ENCODE results near the gene NPFF. TPM values are rescaled to one million over a fixed set of nuclear protein-coding genes. Genes with fewer than 3 reads are reported as not detected.

NPFF gene
- total RNA-seq, 3 donors from 2014 or later = 0.98 TPM; not detected in 2

GRCh38 chr12:53532524-53533445, 25.5 kb upstream of the NPFF start:
- TF ChIP-seq POLR2A (IDR thresholded peaks at IDR 0.05) = no peak
- no peak for TF ChIP-seq CTCF (IDR thresholded peaks at IDR 0.05)
- TF ChIP-seq POLR2AphosphoS5 (IDR thresholded peaks at IDR 0.05) = no peak
- no peaks in the 10 kb centered on the region for H3K27me3 ChIP-seq
- DNase-seq (ENCODE audit: low spot score in 2 of 2) = no peak
- intact Hi-C loops (cut with DNase I; ENCODE audit: low total_unique reads) = loop anchor here (1.0 kb wide), 1 partner anchor 98 kb away; no protein-coding TSS in a partner anchor
- H3K27ac ChIP-seq = peak overlapping the region; percentile 2 to 14
- H3K4me3 ChIP-seq = no peak overlapping the region
- no peaks in the 10 kb centered on the region for H3K36me3 ChIP-seq
- no peaks in the 10 kb centered on the region for H3K4me1 ChIP-seq
- no peaks in the 10 kb centered on the region for H3K9me3 ChIP-seq

DNA sequence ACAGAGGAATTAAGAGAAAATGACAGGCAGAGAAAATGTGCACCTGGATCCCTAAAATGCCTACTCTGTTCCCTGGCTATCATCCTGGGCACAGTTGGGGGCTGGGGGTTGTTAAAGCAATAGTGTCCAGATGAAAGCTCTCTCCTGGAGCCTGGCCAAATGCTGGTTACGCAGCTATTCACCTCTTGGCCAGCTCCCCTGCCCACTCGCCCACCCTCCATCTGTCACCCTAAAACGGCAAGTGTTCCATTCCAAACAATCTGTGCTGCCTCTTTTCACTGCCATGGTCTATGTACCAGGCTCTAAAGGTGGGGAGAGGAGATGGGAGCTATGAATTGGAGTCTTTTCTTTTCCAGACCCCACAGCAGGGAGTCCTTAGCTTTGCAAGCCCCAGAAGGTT, 24.7 kb upstream of the NPFF start:
- H3K27ac ChIP-seq = no peak overlapping the region
- no peaks in the 10 kb centered on the region for H3K4me1 ChIP-seq
- TF ChIP-seq POLR2A (IDR thresholded peaks at IDR 0.05) (no peak), POLR2AphosphoS5 (IDR thresholded peaks at IDR 0.05) (no peak), CTCF (IDR thresholded peaks at IDR 0.05) (no peak)
- no peak for DNase-seq (ENCODE audit: low spot score in 2 of 2)
- H3K36me3 ChIP-seq = no peaks in the 10 kb centered on the region
- H3K9me3 ChIP-seq = no peaks in the 10 kb centered on the region
- no peak overlapping the region for H3K4me3 ChIP-seq
- intact Hi-C loops (cut with DNase I; ENCODE audit: low total_unique reads) = loop anchor here (1.0 kb wide), 1 partner anchor 98 kb away; no protein-coding TSS in a partner anchor
- H3K27me3 ChIP-seq = no peaks in the 10 kb centered on the region

DNA sequence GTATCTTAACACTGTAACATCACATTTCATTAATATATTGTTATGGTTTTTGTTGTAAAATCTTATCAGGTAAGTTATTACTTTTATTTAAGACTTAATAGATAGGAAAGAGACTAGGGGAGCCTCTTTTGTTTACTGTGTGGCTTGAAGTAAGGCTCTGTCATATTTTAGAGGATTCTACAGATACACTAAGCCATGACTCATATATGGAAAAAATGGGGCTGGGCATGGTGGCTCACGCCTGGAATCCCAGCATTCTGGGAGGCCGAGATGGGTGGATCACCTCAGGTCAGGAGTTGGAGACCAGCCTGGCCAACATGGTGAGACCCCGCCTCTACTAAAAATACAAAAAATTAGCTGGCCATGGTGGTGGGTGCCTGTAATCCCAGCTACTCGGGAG, 23.6 kb upstream of the NPFF start:
- no peak for TF ChIP-seq CTCF (IDR thresholded peaks at IDR 0.05)
- TF ChIP-seq POLR2AphosphoS5 (IDR thresholded peaks at IDR 0.05) = no peak
- no peak for TF ChIP-seq POLR2A (IDR thresholded peaks at IDR 0.05)
- no peak overlapping the region for H3K27ac ChIP-seq
- no peaks in the 10 kb centered on the region for H3K36me3 ChIP-seq
- no peaks in the 10 kb centered on the region for H3K27me3 ChIP-seq
- H3K9me3 ChIP-seq = no peaks in the 10 kb centered on the region
- no peak for DNase-seq (ENCODE audit: low spot score in 2 of 2)
- H3K4me1 ChIP-seq = no peaks in the 10 kb centered on the region
- intact Hi-C loops (cut with DNase I; ENCODE audit: low total_unique reads) = no loop called here
- no peak overlapping the region for H3K4me3 ChIP-seq

- no peak for DNase-seq (ENCODE audit: low spot score in 2 of 2)
Observed at GRCh38 chr12:53530061-53530460, 22.8 kb upstream of the NPFF start.

More at GRCh38 chr12:53530061-53530460, 22.8 kb upstream of the NPFF start:
- H3K36me3 ChIP-seq = no peaks in the 10 kb centered on the region
- no peaks in the 10 kb centered on the region for H3K4me1 ChIP-seq
- no peak overlapping the region for H3K4me3 ChIP-seq
- intact Hi-C loops (cut with DNase I; ENCODE audit: low total_unique reads) = no loop called here
- no peaks in the 10 kb centered on the region for H3K9me3 ChIP-seq
- TF ChIP-seq POLR2AphosphoS5 (IDR thresholded peaks at IDR 0.05) = no peak
- no peak for TF ChIP-seq CTCF (IDR thresholded peaks at IDR 0.05)
- TF ChIP-seq POLR2A (IDR thresholded peaks at IDR 0.05) = no peak
- no peak overlapping the region for H3K27ac ChIP-seq
- H3K27me3 ChIP-seq = no peaks in the 10 kb centered on the region
